Inferior parietal cortex (tissue), 1 donor: Measurements from ENCODE around the gene NFIC.
"Not testable (repeated sequence)": the region's sequence is repeated elsewhere in the genome, so short reads cannot be mapped to it uniquely, and the experiment has no call there.

Experiments
- DNase-seq: peaks from one replicate; pipeline ENCODE4 v3.0.0-alpha.2; 2016; ENCODE audit errors: extremely low spot score

NFIC gene

DNA sequence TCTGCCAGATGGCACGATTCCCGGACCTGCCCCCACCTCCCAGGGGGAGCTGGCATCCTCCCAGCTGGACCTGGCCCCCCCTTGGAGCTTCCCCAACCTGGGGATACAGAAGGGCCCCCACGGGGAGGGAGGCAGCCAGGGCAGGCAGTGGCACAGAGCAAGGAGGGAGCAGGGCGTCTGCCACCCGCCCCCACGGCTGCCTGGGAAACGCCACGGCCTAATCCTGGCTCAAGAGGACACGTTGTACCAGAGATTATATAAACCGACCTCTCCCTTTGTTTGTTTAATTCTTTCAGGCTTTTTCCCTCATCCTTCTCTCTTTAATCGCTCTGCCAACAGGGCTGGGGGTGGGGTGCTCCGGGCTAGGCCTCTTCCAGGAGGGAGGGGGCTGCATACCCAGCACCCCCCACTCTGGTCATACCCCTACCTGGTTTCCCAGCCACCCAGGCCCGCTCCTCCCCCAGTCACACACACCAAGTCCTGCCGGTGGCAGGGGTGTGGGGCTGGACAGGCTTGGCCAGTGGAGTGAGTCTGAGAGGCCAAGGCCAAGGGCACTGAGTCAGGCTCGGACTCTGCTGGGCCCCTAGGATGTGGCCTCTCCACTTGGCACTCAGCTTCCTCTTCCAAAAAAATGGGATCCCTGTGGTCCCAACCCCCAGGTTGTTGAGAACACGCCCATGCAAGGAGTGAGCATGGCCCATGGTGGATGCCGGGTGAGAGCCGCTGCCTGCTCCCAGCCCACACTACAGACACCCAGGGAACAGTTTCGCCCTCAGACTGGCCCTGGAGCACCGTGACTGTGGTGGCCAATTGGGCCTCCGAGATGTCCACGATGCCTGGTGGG lies 29.5 kb upstream of the NFIC start:
- peak; percentile 35 for DNase-seq

DNA sequence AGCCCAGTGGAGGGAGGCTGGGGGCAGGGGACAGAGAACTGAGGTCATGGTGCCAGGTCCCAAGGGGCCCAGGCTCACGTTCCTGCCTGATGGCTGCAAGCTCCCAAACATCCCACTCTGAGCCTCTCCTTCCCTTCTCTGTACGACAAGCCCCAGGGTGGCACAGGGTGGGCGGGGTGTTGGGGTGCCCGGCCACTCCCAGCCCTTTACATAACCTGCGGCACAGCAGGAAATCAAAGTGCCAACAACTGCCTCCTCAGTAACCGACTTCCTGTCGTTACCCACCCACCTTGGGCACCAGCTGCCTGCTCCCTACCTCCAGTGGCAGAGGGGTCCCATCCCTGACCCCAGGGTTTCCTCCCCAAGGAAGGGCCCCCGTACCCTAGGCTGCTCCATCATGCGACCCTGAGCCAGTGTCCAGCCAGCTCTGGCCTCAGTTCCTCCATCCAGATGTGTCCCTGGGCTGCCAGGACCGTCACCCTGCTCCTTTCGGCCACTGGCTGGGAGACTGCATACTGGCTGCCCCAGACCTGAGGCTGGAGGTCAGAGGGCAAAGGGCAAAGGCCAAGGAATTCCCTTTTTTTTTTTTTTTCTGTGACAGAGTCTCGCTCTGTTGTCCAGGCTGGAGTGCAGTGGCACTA lies 27.7 kb upstream of the NFIC start:
- no peak for DNase-seq

DNA sequence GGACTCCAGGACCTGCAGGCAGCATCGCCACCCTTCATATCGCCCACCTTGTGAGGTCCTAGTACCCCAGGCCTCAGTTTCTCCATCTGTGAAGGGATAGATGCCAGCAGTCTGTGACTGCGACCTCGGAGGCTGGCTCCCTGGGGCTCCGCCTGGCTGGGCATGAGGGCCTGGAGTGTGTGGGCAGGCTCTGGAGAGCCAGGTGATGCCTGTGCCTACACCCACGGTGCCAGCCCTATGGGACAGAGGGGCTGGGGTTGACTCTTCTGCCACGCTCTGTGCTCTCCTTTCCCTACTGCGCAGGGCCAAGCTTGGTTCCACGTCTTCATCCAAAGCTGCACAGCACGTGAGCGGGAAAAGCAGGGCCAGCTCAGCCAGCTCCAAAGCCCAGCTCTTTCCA lies 26.0 kb upstream of the NFIC start:
- no peak for DNase-seq

DNA sequence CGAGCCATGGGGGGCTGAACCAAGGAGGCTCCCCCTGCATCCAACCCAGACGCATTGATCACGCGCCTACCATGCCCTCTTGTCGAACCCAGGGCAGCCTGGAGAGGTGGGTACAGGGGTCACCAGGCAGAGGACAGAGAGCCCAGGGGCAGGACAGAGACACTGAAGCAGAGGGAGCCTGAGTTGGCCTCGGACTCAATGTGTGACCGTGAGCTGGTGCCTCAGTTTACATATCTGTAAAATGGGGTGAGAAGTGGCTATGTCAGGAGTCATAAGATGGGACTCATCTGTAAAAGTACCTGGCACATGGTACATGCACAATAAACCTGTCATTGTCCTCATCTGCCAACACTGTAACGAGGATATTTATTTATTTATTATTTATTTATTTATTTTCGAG lies 24.1 kb upstream of the NFIC start:
- no peak for DNase-seq

DNA sequence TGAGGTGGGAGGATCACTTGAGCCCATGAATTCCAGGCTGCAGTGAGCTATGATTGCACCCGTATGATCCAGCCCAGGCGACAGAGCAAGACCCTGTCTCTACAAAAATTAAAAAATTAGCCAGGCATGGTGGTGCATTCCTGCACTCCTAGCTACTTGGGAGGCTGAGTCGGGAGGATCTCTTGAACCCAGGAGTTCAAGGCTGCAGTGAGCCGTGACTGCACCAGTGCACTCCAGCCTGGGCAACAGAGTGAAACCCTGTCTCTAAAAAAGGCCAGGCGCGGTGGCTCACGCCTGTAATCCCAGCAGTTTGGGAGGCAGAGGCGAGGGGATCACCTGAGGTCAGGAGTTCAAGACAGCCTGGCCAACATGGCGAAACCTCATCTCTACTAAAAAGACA lies 23.4 kb upstream of the NFIC start:
- DNase-seq: not testable (repeated sequence)

DNA sequence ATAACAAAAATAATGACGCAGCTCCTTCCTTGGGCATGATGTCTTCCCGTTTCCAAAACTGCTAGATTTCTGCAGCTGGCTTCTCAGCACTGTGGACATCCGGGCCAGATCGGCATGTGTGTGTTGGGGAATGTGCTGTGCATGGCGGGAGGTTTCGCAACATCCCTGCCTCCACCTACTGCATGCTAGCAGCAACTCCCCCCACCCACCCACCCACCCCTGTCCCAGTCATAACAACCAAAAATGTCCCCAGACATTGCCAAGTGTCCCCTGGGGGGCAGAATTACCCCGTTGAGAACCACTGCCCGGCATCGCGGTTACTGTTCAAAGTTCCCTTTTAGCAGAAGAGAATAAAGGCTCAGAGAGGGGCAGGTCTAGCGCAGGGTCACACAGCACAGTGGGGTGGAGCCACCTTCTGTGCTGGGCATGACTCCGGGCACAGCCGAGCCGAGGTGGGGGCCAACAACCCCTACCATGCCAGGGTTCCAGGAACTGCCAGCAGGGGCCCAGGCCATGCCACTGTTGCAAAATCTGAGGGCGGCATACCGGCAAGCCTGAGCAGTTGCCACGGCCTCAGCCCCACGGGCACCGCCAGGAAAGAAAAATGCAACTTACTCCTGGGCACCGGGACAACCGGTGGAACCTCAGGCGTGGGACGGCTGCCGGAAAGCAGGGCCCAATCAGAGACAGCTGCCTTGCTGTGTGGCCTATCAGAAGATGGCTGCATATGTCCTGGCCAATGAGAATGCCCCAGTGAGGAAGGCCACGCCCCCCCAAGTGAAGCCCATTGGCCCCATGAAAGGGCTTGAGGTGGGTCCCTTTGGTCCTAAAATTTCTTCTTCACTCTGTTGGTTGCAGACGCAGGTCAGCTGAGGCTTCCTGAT lies 22.5 kb upstream of the NFIC start:
- peak; percentile 76 for DNase-seq

DNA sequence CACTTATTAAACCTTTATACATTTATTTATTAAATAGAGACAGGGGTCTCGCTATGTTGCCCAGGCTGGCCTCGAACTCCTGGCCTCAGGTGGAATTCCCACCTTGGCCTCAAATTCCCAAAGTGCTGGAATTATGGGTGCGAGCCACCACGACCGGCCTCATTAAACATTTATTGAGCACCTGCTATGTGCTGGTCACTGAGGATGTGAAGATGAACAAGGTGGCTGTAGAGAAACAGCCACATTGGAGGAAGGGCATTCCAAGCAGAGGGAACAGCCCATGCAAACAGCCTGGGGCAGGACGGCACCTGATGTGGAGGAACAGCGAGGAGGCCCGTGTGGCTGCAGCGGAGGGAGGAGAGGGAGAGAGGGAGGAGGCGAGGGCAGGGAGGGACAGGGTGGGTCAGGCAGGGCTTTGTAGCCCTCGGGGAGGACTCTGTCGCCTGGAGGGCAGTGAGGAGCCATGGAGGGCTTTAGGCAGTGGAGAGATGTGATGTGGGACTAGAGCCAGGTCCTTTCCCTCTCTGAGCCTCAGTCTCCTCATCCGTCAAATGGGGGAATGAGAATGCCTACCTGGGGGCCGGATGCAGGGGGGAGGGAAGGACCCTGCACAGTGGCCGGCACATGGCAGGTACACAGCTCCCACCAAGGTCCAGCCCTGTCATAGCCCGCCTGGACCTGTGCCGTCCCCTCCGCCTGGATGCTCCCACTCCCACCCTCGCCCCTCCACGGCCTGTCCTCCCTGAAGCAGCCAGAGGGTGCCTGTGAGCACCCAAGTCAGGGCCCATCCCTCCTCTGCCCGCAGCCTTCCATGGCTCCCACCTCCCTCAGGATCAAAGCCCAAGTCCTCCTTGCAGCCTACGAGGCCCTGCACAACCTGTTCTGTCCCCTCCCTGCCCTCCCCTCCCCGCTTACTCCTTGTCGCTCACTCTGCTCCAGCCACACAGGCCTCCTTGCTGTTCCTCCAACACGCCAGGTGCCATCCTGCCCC lies 21.5 kb upstream of the NFIC start:
- no peak for DNase-seq

DNA sequence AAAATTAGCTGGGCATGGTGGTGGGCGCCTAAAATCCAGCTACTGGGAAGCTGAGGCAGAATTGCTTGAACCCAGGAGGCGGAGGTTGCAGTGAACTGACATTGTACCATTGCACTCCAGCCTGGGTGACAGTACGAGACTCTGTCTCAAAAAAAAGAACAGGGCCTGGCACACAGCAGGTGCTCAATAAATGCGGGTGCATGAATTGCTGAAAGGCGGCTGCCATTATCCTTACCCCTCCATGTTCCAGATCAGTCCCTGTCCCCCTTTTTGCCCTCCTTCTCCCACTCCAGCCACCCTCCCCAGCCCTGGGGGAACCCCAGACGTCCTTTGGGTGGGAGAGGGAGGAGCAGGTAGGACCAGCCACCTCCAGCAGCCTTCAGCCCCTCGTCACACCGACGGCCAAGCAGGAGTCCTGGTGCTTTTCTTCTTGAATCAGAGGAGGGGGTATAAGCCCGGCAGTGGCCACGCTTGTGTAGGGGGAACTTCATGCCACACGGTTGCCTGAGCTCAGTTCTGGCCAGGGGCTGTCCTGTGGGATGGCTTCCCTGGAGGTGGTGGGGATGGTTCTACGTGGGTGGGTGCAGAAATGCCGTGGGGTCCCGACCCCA lies 20.4 kb upstream of the NFIC start:
- no peak for DNase-seq

DNA sequence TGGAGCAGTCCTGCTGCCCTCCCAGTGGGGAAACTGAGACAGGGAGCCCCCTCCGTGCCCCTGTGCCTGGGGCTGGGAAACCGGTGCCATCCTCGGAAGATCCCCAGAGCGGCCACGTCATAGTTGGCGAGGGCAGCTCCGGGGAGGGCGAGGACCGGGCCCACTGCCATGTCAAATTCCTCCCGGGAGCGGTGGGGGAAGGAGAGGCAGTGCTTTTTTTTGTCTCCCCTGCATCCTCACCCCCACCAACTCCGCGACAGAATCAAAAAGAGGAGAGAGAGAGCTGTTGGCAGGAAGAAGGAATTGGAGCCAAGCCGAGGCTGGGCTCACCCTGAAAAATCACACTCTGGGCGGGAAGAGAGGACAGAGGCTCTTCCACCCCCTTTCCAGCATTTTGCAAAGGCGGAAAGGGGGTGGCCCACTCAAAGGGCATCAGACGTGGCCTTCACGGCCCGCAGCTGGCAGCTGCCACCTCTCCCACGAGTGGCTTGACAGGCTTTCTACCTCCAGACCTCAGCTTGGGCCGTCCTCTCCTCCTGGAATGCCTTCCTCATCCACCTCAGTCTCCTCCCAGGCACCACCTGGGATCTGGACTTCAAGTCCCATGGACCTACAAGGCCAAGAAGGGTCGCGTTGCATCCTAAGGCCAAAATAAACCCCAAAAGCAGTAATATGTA lies 19.6 kb upstream of the NFIC start:
- DNase-seq: peak; percentile 75

DNA sequence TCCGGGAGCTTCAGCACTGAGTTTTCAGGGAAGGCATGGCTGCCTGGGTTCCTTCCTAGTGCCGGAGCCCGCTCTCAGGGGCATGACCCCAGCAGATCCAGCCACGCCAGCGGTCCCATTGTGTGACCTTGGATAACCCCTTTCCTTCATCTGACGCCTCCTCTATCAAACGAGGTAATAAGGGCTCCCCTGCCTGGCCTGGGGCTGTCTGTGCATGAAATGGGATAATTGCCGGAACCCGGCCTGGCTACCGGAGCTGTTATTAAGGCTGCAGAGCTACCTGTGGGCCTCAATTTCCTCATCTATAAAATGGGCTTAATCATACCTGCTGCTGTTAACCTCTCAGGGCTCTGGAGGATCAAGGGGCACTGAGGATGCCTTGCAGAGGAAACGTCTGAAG lies 18.3 kb upstream of the NFIC start:
- no peak for DNase-seq

DNA sequence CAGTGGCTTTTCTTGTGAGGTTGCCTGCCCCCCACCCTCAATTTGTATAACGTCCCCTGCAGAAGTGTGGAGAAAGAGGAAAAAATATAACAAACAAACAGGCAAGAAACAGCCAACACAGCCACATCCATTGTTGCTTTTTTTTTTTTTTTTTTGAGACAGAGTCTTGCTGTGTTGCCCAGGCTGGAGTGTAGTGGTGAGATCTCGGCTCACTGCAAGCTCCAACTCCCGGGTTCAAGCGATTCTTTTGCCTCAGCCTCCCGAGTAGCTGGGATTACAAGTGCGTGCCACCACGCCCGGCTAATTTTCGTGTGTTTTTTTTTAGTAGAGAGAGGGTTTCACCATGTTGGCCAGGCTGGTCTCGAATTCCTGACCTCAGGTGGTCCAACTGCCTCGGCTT lies 17.9 kb upstream of the NFIC start:
- not testable (repeated sequence) for DNase-seq

DNA sequence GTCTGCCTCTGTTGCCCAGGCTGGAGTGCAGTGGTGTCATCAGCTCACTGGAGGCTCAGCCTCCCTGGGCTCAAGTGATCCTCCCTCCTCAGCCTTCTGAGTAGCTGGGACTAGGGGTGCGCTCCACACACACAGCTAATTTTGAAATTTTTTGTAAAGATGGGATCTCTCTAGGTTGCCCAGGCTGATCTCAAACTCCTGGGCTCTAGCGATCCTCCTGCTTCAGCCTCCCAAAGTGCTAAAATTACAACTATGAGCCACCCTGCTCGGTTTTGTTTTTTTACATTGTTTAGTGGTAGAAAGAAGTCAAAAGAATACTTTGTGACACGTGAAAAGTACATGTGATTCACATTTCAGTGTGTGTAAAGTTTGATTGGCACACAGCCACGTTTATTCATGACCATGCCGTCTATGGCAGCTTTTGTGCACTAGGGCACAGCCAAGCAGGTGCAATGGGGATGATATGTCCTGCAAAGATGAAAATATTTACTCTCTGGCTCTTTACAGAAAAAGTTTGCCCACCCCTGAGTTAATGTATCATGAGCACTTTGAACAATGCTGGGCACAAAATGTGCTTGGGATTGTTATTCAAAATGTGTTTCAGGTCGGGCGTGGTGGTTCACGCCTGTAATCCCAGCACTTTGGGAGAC lies 16.2 kb upstream of the NFIC start:
- no peak for DNase-seq

DNA sequence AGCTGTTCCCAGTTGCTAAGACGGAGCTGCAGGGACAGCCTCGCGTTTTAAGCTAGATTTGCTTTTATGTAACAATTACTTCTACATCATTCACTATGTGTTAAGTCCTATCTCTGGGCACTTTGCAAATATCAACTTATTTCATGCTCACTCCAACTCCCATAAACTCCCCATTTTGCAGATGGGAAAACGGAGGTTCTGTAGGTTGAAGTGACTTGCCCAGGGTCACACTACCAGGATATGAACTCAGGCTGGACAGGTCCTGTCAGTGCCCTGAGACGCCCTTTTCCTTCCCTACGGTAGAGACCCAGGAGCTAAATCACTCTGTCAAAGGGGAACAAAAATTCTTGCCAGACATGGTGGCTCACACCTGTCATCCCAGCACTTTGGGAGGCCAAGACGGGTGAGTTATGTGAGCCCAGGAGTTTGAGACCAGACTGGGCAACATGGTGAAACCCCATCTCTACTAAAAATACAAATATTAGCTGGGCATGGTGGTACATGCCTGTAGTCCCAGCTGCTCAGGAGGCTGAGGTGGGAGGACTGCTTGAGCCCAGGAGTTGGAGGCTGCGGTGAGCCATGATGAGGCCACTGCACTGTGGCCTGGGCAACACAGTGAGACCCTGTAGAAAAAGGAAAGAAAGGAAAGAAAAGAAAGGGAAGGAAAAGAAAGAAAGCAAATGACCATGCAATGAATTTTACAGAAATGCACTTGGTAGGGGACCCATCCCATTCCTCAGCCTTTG lies 14.5 kb upstream of the NFIC start:
- no peak for DNase-seq

DNA sequence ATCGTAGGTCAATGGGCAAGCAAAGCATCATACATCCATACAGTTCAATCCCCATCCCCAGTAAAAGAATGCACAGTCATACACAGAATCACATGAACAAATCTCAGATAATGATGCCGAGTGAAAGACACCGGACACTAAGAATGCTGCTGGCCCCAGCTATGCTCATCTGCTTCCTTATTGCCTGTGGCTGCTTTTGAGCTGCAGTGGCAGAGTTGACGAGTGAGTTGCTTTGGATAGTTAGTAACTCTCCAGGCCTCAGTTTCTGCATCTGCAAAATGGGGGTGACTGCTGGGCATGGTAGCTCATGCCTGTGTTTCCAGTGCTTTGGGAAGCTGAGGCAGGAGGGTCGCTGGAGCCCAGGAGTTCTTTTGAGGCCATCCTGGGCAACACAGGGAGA lies 12.9 kb upstream of the NFIC start:
- DNase-seq: no peak

DNA sequence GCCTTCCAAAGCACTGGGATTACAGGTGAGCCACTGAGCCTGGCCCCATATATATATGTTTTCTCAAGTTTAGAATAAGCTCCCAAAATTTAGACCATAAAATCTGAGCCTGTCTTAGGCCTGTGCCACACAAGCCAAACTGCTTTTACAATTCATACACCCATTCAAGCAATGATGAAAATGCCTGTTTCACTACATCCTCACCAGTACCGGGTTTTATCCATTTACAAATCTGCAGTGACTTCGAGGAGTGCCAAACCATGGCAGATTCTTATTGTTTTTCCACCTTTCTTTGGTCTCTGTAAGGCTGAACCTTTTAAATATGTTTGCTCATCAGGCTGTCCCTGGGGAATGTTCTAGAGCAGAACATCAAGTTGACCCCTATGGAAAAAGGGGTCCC lies 9.6 kb upstream of the NFIC start:
- DNase-seq: no peak

DNA sequence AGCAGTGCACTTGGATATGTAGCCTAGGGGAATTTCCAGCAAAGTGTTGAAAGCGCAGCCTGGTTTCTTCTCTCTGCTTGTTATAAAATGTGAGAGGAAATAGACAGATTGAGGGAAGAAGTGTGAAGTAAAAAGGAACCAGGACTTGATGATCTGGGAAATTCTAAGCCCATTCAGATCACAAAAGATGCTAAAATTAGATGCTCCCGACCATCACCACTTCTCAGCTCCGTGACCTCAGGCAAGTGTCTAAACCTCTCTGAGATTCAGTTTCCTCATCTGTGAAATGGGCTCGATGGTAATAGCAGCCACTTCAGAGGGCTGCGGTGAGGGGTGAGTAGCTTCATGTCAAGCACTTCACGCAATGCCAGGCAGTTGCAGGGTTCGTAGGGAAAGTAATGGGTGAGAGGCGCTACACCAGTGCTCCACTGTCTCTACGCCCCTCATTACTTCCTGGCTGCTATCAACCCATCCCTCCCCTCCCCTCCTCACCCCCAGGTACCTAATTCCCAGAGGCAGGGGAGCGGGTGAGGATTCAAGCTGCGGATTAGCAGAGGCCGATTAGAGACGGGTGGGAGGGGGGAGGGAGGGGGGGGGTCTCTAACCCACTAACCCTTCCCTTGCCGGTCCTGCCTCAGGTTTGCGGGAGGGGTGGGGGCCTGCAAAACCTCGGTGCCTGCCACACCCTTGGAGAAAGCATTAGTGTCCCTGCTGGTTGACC lies 9.0 kb upstream of the NFIC start:
- DNase-seq: no peak

DNA sequence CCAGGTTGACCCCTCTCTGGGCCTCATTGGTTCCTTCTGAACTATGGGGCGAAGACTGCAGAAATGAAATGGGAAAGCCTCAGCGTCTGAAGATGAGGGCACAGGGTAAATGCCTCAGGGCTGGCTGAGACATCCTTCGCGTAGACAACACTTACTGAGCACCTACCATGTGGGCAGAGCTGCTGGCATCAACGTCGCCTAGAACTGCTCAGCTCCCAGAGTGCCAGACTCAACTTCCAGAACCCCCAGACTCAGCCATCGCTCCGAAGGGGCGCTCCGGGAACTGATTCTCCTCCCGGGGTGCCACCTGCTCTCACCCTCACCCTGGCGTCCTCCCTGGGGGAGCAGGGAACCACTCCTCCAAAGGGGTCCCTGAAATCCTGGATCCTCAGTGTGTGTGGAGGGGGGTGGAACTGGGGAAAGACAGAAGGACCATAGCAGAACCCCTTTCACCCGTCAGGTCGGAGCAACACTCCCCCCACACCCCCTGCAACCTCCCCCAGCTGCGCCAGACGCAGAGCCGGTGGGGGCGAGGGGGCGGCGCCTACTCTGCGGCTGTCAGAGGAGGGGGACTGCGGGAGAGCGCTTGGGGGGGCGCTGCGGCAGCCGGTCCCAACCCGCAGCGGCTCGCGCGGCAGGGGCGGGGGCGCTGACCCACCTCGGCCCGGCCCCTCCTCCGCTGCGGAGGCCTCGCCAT lies 8.2 kb upstream of the NFIC start:
- no peak for DNase-seq

DNA sequence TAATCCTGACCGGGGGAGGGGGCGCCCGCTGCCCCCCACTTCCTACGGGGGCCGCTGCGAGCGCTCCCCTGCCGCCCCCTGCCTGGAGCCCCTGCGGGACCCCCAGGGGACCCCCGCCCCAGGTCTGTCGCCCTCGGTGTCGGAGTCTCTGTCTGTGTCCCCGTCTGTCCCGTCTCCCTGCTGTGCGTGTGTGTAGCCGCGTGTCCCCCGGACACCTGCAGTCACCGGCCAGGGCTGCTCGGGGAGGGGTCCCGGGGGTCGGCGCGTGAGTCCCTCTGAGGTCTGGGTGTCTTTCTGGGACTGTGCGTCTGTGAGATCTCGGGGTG lies 7.7 kb upstream of the NFIC start:
- DNase-seq: no peak
